GM19239 (cell line): ENCODE measurements around the gene NRG2.
A peak's percentile ranks its signal among the peaks of the same experiment; 100 is the strongest.

Experiments
- DNase-seq: peaks from one replicate; pipeline ENCODE4 v3.0.0; 2011; ENCODE audit warnings: low spot score; ENCODE audit not compliant: insufficient read length
- FAIRE-seq: peaks from 2 replicates; lab custom pipeline; 2011; peaks lifted over from hg19 to GRCh38; lab: Jason Lieb, UNC

NRG2 gene

GRCh38 chr5:139976703-139977102, 66.4 kb downstream of the NRG2 start:
- DNase-seq: no peak
- no peak for FAIRE-seq

GRCh38 chr5:139975942-139976341, 67.2 kb downstream of the NRG2 start:
- FAIRE-seq (no peak), DNase-seq (no peak)

DNA sequence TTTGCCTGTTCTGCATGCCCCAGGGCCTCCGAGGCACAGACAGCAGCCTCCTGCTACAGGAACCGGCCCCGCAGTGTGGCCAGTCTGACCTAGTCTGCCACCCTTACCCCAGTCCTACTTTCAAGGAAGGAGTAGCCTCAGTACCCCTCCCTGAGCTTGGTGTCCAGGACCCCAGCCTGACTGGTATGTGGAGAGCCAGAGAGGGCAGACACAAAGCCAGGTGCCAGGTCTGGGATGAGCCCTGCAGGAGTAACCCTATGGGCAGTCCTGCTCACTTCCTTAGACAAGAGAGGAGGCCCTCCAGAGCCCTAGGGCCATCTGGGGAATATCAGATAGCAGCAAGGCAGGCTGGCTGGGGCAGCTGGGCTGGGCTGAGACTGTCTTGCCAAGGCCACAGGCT, 67.8 kb downstream of the NRG2 start:
- DNase-seq (no peak), FAIRE-seq (no peak)

DNA sequence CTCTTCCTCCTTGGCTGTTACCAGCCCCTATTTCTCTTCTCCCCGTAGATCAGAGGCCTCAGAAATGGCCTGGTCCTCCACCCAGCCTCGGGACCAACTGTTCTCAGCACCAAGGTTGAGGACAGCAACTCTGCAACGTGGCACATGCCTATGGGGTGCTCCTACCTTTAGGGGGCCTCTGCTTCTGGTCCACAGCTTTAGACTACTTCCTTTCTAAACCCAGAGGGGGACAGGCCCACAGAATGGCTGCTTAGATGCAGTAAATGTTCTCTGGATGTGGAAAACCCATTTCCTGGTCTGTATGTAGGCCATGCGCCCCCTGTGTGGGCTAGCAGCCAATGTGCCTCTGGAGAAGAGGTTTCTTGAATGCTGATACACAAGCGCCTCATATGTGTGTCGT, 68.4 kb downstream of the NRG2 start:
- DNase-seq (no peak), FAIRE-seq (no peak)

GRCh38 chr5:139971202-139971725, 71.8 kb downstream of the NRG2 start:
- DNase-seq: no peak
- FAIRE-seq: no peak

- FAIRE-seq (no peak), DNase-seq (no peak)
These were observed 73.8 kb downstream of the NRG2 start for GRCh38 chr5:139969318-139969717.

- FAIRE-seq (peak; percentile 93), DNase-seq (peak; percentile 81)
These were observed 74.4 kb downstream of the NRG2 start for GRCh38 chr5:139968547-139969261.

- no peak for FAIRE-seq
These were observed 75.7 kb downstream of the NRG2 start for GRCh38 chr5:139967353-139967752.

GRCh38 chr5:139966856-139967255, 76.2 kb downstream of the NRG2 start:
- FAIRE-seq: no peak

More at GRCh38 chr5:139967353-139967752, 75.7 kb downstream of the NRG2 start:
- DNase-seq: no peak

GRCh38 chr5:139964994-139965565, 78.0 kb downstream of the NRG2 start:
- FAIRE-seq: no peak
- DNase-seq: no peak

More at GRCh38 chr5:139966856-139967255, 76.2 kb downstream of the NRG2 start:
- DNase-seq: no peak

GRCh38 chr5:139964266-139964993, 78.7 kb downstream of the NRG2 start:
- no peak for FAIRE-seq
- DNase-seq: no peak

GRCh38 chr5:139962445-139962844, 80.7 kb downstream of the NRG2 start:
- no peak for FAIRE-seq
- DNase-seq: no peak

DNA sequence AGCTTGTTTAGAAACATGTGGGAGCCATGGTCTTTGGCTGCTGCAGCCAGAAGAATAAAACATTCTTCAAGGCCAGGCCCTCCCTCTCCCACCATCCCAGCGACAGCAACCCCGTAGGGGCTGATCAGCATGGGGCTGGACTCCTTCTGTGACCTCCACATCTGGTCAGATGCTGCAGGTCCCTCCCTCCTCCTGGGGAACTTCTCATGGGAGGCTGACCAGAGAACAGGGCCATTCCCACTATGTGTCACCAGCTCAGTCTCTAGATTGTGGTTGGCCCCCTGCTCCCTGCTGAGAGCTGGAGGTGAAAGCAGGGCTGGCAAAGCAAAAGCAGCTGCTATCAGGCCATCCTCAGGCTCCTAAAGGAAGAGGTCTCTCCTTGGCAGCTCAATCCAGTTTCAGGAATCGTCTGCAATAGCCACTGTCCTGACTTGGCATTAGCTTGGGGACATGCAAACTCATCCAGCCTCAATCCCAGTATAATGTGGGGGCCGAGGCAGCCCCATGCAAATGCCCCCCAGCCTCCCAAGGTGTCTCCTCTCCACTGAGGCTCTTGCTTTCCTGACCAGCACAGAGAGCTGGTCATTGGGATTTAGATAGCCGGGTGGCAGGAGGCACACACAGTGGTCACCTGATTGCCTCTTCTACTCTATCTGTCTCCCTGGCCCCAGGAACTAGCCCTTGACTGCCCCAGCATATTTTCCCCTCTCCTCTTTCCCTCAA, 81.5 kb downstream of the NRG2 start:
- DNase-seq (no peak), FAIRE-seq (peak; percentile 44)

- peak; percentile 42 for DNase-seq
These were observed 82.2 kb downstream of the NRG2 start for GRCh38 chr5:139960723-139961383.

GRCh38 chr5:139958432-139959148, 84.5 kb downstream of the NRG2 start:
- FAIRE-seq: peak; percentile 4
- DNase-seq: no peak

More at GRCh38 chr5:139960723-139961383, 82.2 kb downstream of the NRG2 start:
- FAIRE-seq: peak; percentile 64

- no peak for FAIRE-seq
- DNase-seq: no peak
These were observed 86.8 kb downstream of the NRG2 start for GRCh38 chr5:139956342-139956741.

- DNase-seq (no peak), FAIRE-seq (peak; percentile 21)
These were observed 87.4 kb downstream of the NRG2 start for GRCh38 chr5:139955616-139956273.

- peak; percentile 21 for FAIRE-seq
- DNase-seq: no peak
These were observed 88.0 kb downstream of the NRG2 start for GRCh38 chr5:139955053-139955605.
